H1 (cell line): ENCODE data around the gene KCNB1. TPM values are rescaled to one million over a fixed set of nuclear protein-coding genes. Genes with fewer than 3 reads are reported as not detected.
A peak's percentile ranks its signal among the peaks of the same experiment; 100 is the strongest.

Experiments
- CBX8 ChIP-seq: fragments of 300-800, 300-1000 bp; sonication (generic); IDR thresholded peaks from 2 replicates; pipeline ENCODE4 v1.7.1; 2016; ENCODE audit warnings: low read depth, low read length, borderline replicate concordance
- CREB1 ChIP-seq: IDR thresholded peaks from 2 replicates; pipeline ENCODE4 v1.6.1; 2012; ENCODE audit warnings: inconsistent platforms
- SP4 ChIP-seq: IDR thresholded peaks from 2 replicates; pipeline ENCODE4 v1.6.1; 2012; ENCODE audit warnings: low read length, inconsistent platforms
- TAF1 ChIP-seq: IDR thresholded peaks from 2 replicates; pipeline ENCODE4 v1.6.1; 2011; ENCODE audit warnings: mild to moderate bottlenecking, low read depth, low read length
- TEAD4 ChIP-seq: IDR thresholded peaks from 2 replicates; pipeline ENCODE4 v1.6.1; 2012; ENCODE audit warnings: low read depth, low read length, inconsistent platforms, mixed read lengths
- polyA plus RNA-seq, 7 experiments: library from polyadenylated mRNA; depleted of rRNA in 3 of 7; stranded (reverse) in 5 of 7; unstranded in 2 of 7; fragments of >200 nt in 5 of 7; fragments of 200-250 nt in 2 of 7; gene quantifications; 1 replicate in 5 of 7; 2 replicates in 1 of 7; 4 replicates in 1 of 7; pipeline versions ENCODE4 v1.2.1 to v1.2.3, GENCODE V29; 2011 to 2013; ENCODE audit warnings: missing spikeins in 2 of 7, mixed read lengths in 2 of 7
- total RNA-seq: library from RNA; stranded (reverse); fragmentation: NEBNext Ultra II Directional; extraction: Animal tissue kit (Norgen Biotek cat#: 25700); gene quantifications from 2 replicates; pipeline ENCODE4 v1.2.1, GENCODE V29; 2021
- TF ChIP-seq, protein P1 (sequence below): IDR thresholded peaks from 2 replicates; pipeline ENCODE4 v1.6.1; 2012; ENCODE audit warnings: low read length, inconsistent platforms

The KCNB1 gene
- total and polyA plus RNA-seq, 2 of the 8 experiments (the other 6 are each of a cell fraction or from before 2014, with no cell fraction given), result 0.58 to 0.67 TPM

DNA sequence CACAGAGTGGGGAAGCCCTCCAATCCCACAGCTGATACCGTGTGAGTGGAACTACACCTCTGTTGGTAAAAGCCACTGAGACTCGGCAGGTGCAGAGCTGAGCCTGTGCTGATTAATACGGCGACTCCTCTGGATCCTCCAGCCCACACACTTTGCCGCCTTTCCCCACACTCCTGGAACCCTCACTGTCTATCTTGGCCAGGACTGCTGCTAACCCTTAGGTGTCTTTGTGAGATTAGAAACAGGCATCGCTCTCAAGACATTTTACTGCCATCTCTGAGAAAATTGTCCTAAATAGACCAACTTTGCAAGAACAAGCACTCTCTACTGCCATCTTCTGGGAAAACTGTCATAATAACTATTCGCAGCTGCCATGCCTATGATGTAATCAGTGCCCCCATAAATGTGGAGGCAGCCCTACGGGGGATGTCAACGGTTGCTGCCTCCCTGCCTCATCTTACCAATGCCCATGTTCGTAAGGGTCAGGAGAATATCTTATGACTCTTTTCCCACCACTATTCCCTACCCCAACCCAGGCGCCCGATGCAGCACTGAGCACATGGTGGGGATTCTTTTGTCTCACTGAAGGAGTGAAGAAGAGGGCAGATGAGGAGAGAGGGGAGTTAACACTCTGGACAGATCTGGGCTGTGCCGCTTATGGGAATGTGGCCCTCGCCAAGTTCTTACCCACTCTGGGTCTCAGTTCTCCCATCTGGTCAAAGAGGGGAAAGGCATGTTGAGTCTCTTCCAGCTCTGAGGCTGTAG lies 26.1 kb upstream of the KCNB1 start (continued):
- TF ChIP-seq, protein P1, sequence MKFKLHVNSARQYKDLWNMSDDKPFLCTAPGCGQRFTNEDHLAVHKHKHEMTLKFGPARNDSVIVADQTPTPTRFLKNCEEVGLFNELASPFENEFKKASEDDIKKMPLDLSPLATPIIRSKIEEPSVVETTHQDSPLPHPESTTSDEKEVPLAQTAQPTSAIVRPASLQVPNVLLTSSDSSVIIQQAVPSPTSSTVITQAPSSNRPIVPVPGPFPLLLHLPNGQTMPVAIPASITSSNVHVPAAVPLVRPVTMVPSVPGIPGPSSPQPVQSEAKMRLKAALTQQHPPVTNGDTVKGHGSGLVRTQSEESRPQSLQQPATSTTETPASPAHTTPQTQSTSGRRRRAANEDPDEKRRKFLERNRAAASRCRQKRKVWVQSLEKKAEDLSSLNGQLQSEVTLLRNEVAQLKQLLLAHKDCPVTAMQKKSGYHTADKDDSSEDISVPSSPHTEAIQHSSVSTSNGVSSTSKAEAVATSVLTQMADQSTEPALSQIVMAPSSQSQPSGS, result peak; percentile 89
- no peak for TF ChIP-seq SP4
- no peak for TF ChIP-seq CBX8
- TF ChIP-seq TEAD4, result no peak
- TF ChIP-seq CREB1, result no peak
- no peak for TF ChIP-seq TAF1
